AG20443 (cell line): ENCODE results near the gene HOXB4.

Experiments used
- DNase-seq: peaks from one replicate; pipeline ENCODE4 v3.0.0; 2012; ENCODE audit warnings: low spot score, mixed read lengths

HOXB4 gene

GRCh38 chr17:48589831-48590606 is 11.9 kb upstream of the HOXB4 start, which contains the start of gene HOXB3:
TSS of gene HOXB3 (minus strand) at chr17:48590241. CDS start at chr17:48552474, 37,767 bp downstream.
- DNase-seq: no peak

GRCh38 chr17:48589060-48589830 is 11.1 kb upstream of the HOXB4 start:
- no peak for DNase-seq

GRCh38 chr17:48588528-48588927 is 10.4 kb upstream of the HOXB4 start:
- DNase-seq: no peak

- DNase-seq: no peak
These were observed 9.9 kb upstream of the HOXB4 start for GRCh38 chr17:48588074-48588415.

GRCh38 chr17:48587276-48588073 is 9.3 kb upstream of the HOXB4 start:
- no peak for DNase-seq

GRCh38 chr17:48586355-48587258 is 8.5 kb upstream of the HOXB4 start:
- no peak for DNase-seq

- DNase-seq: peak; percentile 50
These were observed 6.1 kb upstream of the HOXB4 start for GRCh38 chr17:48584223-48584741.

- DNase-seq: no peak
These were observed 5.6 kb upstream of the HOXB4 start for GRCh38 chr17:48583708-48584222.

GRCh38 chr17:48582750-48583069 is 4.6 kb upstream of the HOXB4 start:
- no peak for DNase-seq

GRCh38 chr17:48579760-48580554 is 1.8 kb upstream of the HOXB4 start:
- DNase-seq: no peak

- DNase-seq: no peak
These were observed 1.3 kb upstream of the HOXB4 start for GRCh38 chr17:48579471-48579759.

GRCh38 chr17:48578616-48579470 is 693 bp upstream of the HOXB4 start:
- DNase-seq: no peak

- DNase-seq: peak; percentile 40
These were observed 712 bp downstream of the HOXB4 start for GRCh38 chr17:48577330-48577945.

- no peak for DNase-seq
These were observed 1.5 kb downstream of the HOXB4 start for GRCh38 chr17:48576479-48577309.

GRCh38 chr17:48575673-48576478 is 2.3 kb downstream of the HOXB4 start:
- no peak for DNase-seq

GRCh38 chr17:48575066-48575582 is 3.0 kb downstream of the HOXB4 start:
- no peak for DNase-seq

- no peak for DNase-seq
These were observed 3.6 kb downstream of the HOXB4 start for GRCh38 chr17:48574505-48575065.
